ENCODE measurements around the gene EZR.

- no peak for TF ChIP-seq CTCF (IDR thresholded peaks at IDR 0.05)
- TF ChIP-seq POLR2AphosphoS5 (IDR thresholded peaks at IDR 0.05; ENCODE audit: low read depth, low read length) = no peak
- TF ChIP-seq TCF7L2 (IDR thresholded peaks at IDR 0.05; ENCODE audit: low read depth, low read length) = no peak
- TF ChIP-seq REST (IDR thresholded peaks at IDR 0.05; ENCODE audit: insufficient read depth in 1 of 2, low read depth in 2 of 2, low read length in 1 of 2) = no peak
Observed at GRCh38 chr6:158816329-158816728, 2.8 kb downstream of the EZR start.
